ENCODE results near the gene PTPRN2. TPM values are rescaled to one million over a fixed set of nuclear protein-coding genes. Genes with fewer than 3 reads are reported as not detected.
"Not testable (repeated sequence)": the region's sequence is repeated elsewhere in the genome, so short reads cannot be mapped to it uniquely, and the experiment has no call there.

PTPRN2 gene
- total RNA-seq, 1 donor from 2014 or later, result 0.41 TPM

- Mint-ChIP-seq H3K9me3 (peaks cover 21% of the 10 kb centered on the region), H3K27me3 (ENCODE audit: insufficient read depth) (no peaks in the 10 kb centered on the region), H3K4me3 (no peak overlapping the region), H3K27ac (no peak overlapping the region), H3K36me3 (ENCODE audit: low read depth) (no peaks in the 10 kb centered on the region), H3K4me1 (ENCODE audit: low read depth) (no peaks in the 10 kb centered on the region)
- DNase-seq (ENCODE audit: low spot score), result no peak
- intact Hi-C loops (cut with micrococcal nuclease), result no loop called here
Measured at GRCh38 chr7:158516524-158516923, 71.1 kb downstream of the PTPRN2 start.

DNA sequence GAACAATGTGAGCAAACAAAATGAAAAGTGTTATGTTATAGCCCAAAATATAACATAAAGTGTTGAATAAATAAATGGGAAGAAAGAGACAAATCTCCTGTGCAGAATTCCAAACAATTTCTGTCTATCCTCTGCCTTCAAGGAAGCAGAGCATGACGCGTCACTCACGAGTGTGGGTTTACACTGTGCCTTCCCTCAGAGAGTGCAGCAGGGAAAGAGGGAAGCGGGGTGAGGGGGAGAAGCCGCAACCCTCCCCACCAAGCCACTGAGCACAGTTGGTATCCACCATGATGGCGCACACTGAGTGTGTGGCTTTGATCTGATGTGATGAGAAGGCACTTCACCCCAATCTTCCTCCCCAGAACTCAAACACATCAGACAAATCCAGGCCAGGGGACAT lies 74.8 kb downstream of the PTPRN2 start:
- Mint-ChIP-seq H3K9me3 (peaks cover 22% of the 10 kb centered on the region), H3K27me3 (ENCODE audit: insufficient read depth) (no peaks in the 10 kb centered on the region), H3K27ac (no peak overlapping the region), H3K36me3 (ENCODE audit: low read depth) (no peaks in the 10 kb centered on the region), H3K4me3 (no peak overlapping the region), H3K4me1 (ENCODE audit: low read depth) (no peaks in the 10 kb centered on the region)
- intact Hi-C loops (cut with micrococcal nuclease), result no loop called here
- DNase-seq (ENCODE audit: low spot score), result no peak

- no peak overlapping the region for H3K4me3 Mint-ChIP-seq
- H3K27ac Mint-ChIP-seq, result no peak overlapping the region
- DNase-seq (ENCODE audit: low spot score), result no peak
- intact Hi-C loops (cut with micrococcal nuclease), result no loop called here
- H3K4me1 Mint-ChIP-seq (ENCODE audit: low read depth), result no peaks in the 10 kb centered on the region
- peaks cover 26% of the 10 kb centered on the region for H3K9me3 Mint-ChIP-seq
- no peaks in the 10 kb centered on the region for H3K27me3 Mint-ChIP-seq (ENCODE audit: insufficient read depth)
- no peaks in the 10 kb centered on the region for H3K36me3 Mint-ChIP-seq (ENCODE audit: low read depth)
Measured at GRCh38 chr7:158512042-158512441, 75.6 kb downstream of the PTPRN2 start.

DNA sequence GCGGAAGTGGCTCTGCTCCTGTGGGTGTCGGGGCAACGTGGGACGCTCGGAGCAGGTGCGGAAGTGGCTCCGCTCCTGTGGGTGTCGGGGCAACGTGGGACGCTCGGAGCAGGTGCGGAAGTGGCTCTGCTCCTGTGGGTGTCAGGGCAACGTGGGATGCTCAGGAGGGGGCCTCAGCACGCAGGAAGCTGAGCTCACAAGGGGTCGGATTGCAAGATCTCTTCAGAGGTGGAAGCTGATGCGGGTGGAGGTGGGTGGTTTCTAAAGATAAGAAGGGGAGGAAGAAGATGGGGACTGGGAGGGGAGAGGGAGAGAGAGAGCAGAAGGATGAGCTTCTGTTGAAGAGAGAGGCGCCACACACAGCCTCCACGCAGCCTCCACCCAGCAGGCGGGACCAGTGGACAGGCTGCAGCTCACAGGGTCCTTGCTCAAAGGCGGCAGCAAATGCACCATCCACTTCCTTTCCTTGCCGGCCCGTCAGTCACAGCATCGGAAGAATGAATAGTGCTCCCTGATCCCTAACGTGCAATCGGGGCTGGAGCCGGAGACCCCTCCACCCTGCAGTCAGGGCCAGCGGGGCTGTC lies 78.7 kb downstream of the PTPRN2 start:
- H3K4me1 Mint-ChIP-seq (ENCODE audit: low read depth), result no peaks in the 10 kb centered on the region
- intact Hi-C loops (cut with micrococcal nuclease), result no loop called here
- no peak for DNase-seq (ENCODE audit: low spot score)
- H3K9me3 Mint-ChIP-seq, result peaks cover 30% of the 10 kb centered on the region
- H3K4me3 Mint-ChIP-seq, result no peak overlapping the region
- H3K36me3 Mint-ChIP-seq (ENCODE audit: low read depth), result no peaks in the 10 kb centered on the region
- H3K27ac Mint-ChIP-seq, result no peak overlapping the region
- no peaks in the 10 kb centered on the region for H3K27me3 Mint-ChIP-seq (ENCODE audit: insufficient read depth)

- H3K36me3 Mint-ChIP-seq (ENCODE audit: low read depth); H3K4me3 Mint-ChIP-seq; DNase-seq (ENCODE audit: low spot score); H3K27me3 Mint-ChIP-seq (ENCODE audit: insufficient read depth); H3K27ac Mint-ChIP-seq; H3K4me1 Mint-ChIP-seq (ENCODE audit: low read depth); intact Hi-C loops (cut with micrococcal nuclease): not testable (repeated sequence)
- peaks cover 30% of the 10 kb centered on the region for H3K9me3 Mint-ChIP-seq
Measured at GRCh38 chr7:158508321-158508720, 79.3 kb downstream of the PTPRN2 start.

DNA sequence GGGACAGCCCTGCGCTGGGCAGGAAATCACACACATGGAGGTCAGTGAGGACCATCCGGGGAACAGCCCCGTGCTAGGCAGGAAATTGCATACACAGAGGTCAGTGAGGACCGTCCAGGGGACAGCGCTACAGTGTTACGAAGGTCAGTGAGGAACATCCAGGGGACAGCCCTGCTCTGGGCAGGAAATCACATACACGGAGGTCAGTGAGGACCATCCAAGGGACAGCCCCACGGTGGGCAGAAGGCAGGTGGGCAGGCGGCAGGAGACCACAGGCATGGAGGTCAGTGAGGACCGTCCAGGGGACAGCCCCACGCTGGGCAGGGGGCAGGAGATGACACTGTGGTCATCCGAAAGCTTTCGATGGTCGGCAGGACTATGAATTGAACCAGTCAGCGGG lies 79.7 kb downstream of the PTPRN2 start:
- no peaks in the 10 kb centered on the region for H3K27me3 Mint-ChIP-seq (ENCODE audit: insufficient read depth)
- no peaks in the 10 kb centered on the region for H3K4me1 Mint-ChIP-seq (ENCODE audit: low read depth)
- H3K36me3 Mint-ChIP-seq (ENCODE audit: low read depth), result no peaks in the 10 kb centered on the region
- H3K27ac Mint-ChIP-seq, result no peak overlapping the region
- DNase-seq (ENCODE audit: low spot score), result no peak
- H3K9me3 Mint-ChIP-seq, result peaks cover 30% of the 10 kb centered on the region
- no peak overlapping the region for H3K4me3 Mint-ChIP-seq
- intact Hi-C loops (cut with micrococcal nuclease), result no loop called here

DNA sequence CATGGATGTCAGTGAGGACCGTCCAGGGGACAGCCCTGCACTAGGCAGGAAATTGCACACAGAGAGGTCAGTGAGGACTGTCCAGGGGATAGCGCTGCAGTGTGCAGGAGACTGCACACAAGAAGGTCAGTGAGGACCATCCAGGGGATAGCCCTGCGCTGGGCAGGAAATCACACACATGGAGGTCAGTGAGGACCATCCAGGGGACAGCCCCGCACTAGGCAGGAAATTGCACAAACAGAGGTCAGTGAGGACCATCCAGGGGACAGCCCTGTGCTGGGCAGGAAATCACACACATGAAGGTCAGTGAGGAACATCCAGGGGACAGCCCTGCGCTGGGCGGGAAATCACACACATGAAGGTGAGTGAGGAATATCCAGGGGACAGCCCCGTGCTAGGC lies 80.4 kb downstream of the PTPRN2 start:
- peaks cover 24% of the 10 kb centered on the region for H3K9me3 Mint-ChIP-seq

GRCh38 chr7:158506626-158507025 lies 81.0 kb downstream of the PTPRN2 start:
- no peak for DNase-seq (ENCODE audit: low spot score)
- intact Hi-C loops (cut with micrococcal nuclease), result no loop called here

More for the DNA sequence above, 80.4 kb downstream of the PTPRN2 start:
- intact Hi-C loops (cut with micrococcal nuclease); H3K36me3 Mint-ChIP-seq (ENCODE audit: low read depth); H3K4me1 Mint-ChIP-seq (ENCODE audit: low read depth); H3K27ac Mint-ChIP-seq; DNase-seq (ENCODE audit: low spot score); H3K4me3 Mint-ChIP-seq; H3K27me3 Mint-ChIP-seq (ENCODE audit: insufficient read depth): not testable (repeated sequence)

GRCh38 chr7:158505683-158506082 lies 81.9 kb downstream of the PTPRN2 start:
- no peak overlapping the region for H3K27ac Mint-ChIP-seq
- no peak overlapping the region for H3K4me3 Mint-ChIP-seq
- DNase-seq (ENCODE audit: low spot score), result no peak
- intact Hi-C loops (cut with micrococcal nuclease), result no loop called here
- no peaks in the 10 kb centered on the region for H3K27me3 Mint-ChIP-seq (ENCODE audit: insufficient read depth)
- no peaks in the 10 kb centered on the region for H3K4me1 Mint-ChIP-seq (ENCODE audit: low read depth)
- no peaks in the 10 kb centered on the region for H3K36me3 Mint-ChIP-seq (ENCODE audit: low read depth)
- H3K9me3 Mint-ChIP-seq, result peaks cover 13% of the 10 kb centered on the region

More at GRCh38 chr7:158506626-158507025, 81.0 kb downstream of the PTPRN2 start:
- H3K4me3 Mint-ChIP-seq, result no peak overlapping the region
- no peaks in the 10 kb centered on the region for H3K36me3 Mint-ChIP-seq (ENCODE audit: low read depth)
- H3K9me3 Mint-ChIP-seq, result peaks cover 19% of the 10 kb centered on the region
- no peaks in the 10 kb centered on the region for H3K27me3 Mint-ChIP-seq (ENCODE audit: insufficient read depth)
- no peak overlapping the region for H3K27ac Mint-ChIP-seq
- H3K4me1 Mint-ChIP-seq (ENCODE audit: low read depth), result no peaks in the 10 kb centered on the region

DNA sequence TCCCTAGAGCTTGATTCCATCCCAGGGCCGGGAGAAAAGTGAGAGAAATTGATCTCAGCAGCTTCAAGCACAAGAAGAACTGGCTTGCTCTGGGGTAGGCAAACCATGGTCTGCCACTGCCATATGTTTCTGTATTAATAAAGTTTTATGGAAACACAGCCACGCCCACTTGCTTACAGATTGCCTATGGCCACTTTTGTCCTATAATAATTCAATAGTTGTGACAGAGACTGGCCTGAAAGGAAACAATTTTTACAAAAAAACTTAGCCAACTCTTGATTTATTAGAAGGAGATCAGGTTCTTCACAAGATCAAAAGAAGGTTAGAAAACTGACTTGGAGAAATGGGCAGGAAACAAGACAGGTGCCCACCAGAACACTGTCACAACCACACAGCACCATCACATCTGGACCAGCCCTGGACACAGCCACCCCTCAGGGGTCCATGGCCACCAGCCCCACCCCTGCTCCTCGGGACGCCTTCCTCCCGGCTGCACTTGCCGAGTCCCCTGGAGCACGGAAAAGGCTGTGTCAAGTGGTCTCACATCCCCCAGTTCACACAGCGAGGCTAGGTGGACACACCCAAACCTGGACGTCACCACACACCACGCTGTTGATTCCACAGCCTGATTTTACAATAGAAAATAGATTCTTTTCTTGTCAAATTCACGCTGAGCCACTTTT lies 85.4 kb downstream of the PTPRN2 start:
- no peaks in the 10 kb centered on the region for H3K36me3 Mint-ChIP-seq (ENCODE audit: low read depth)
- DNase-seq (ENCODE audit: low spot score), result no peak
- intact Hi-C loops (cut with micrococcal nuclease), result no loop called here
- no peak overlapping the region for H3K27ac Mint-ChIP-seq
- H3K4me1 Mint-ChIP-seq (ENCODE audit: low read depth), result no peaks in the 10 kb centered on the region
- peaks cover 6% of the 10 kb centered on the region for H3K9me3 Mint-ChIP-seq
- no peaks in the 10 kb centered on the region for H3K27me3 Mint-ChIP-seq (ENCODE audit: insufficient read depth)
- H3K4me3 Mint-ChIP-seq, result no peak overlapping the region

GRCh38 chr7:158501393-158502067 lies 86.1 kb downstream of the PTPRN2 start:
- Mint-ChIP-seq H3K27ac (no peak overlapping the region), H3K27me3 (ENCODE audit: insufficient read depth) (no peaks in the 10 kb centered on the region), H3K4me3 (no peak overlapping the region), H3K4me1 (ENCODE audit: low read depth) (no peaks in the 10 kb centered on the region), H3K36me3 (ENCODE audit: low read depth) (no peaks in the 10 kb centered on the region), H3K9me3 (no peaks in the 10 kb centered on the region)
- DNase-seq (ENCODE audit: low spot score), result no peak
- intact Hi-C loops (cut with micrococcal nuclease), result no loop called here

DNA sequence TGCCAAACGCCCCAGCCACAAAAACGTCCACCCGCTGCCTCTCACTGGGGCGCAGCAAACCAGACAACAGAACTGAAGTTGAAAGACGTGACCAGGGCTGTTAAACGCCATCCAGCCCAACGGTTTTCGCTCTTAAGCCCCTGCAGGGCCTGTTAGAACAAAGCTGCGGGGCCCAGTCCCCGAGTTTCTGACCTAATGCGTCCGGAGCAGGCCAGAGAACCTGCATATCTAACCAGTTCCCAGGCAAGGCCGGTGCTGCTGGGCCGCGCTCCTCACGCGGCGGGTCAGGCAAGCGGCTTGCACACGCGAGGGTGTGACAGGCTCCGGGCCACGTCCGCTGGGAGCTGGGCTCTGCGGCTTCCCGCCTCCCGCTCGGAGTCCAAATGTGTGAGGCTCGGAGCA lies 87.0 kb downstream of the PTPRN2 start:
- no peaks in the 10 kb centered on the region for H3K27me3 Mint-ChIP-seq (ENCODE audit: insufficient read depth)
- intact Hi-C loops (cut with micrococcal nuclease), result no loop called here

GRCh38 chr7:158499082-158499455 lies 88.6 kb downstream of the PTPRN2 start:
- Mint-ChIP-seq H3K9me3 (no peaks in the 10 kb centered on the region), H3K36me3 (ENCODE audit: low read depth) (no peaks in the 10 kb centered on the region), H3K4me1 (ENCODE audit: low read depth) (no peaks in the 10 kb centered on the region), H3K27me3 (ENCODE audit: insufficient read depth) (no peaks in the 10 kb centered on the region), H3K27ac (no peak overlapping the region), H3K4me3 (no peak overlapping the region)
- no peak for DNase-seq (ENCODE audit: low spot score)
- intact Hi-C loops (cut with micrococcal nuclease), result no loop called here

More for the DNA sequence above, 87.0 kb downstream of the PTPRN2 start:
- no peak overlapping the region for H3K27ac Mint-ChIP-seq
- no peak for DNase-seq (ENCODE audit: low spot score)
- H3K4me1 Mint-ChIP-seq (ENCODE audit: low read depth), result no peaks in the 10 kb centered on the region
- H3K36me3 Mint-ChIP-seq (ENCODE audit: low read depth), result no peaks in the 10 kb centered on the region
- no peaks in the 10 kb centered on the region for H3K9me3 Mint-ChIP-seq
- no peak overlapping the region for H3K4me3 Mint-ChIP-seq

Measured in activated T-helper 1 cell treated with anti-CD3 and anti-CD28 coated beads, Interleukin-12 subunit alpha, Interleukin-12 subunit beta, Interleukin-2, Interleukin-4 antibody, amounts not matched to agents 30 ng/mL and 10 ng/mL and 1 ng/mL, durations not matched to agents 14 hours and 24 hours and 36 hours (primary cell).